Activated CD4-positive, alpha-beta T cell treated with anti-CD3 and anti-CD28 coated beads for 48 hours (primary cell): ENCODE results near the gene GTF3C4.
A peak's percentile ranks its signal among the peaks of the same experiment; 100 is the strongest.

Source experiments
- DNase-seq: peaks from one replicate; pipeline ENCODE4 v3.0.0-alpha.2; 2020

GTF3C4 gene, protein sequence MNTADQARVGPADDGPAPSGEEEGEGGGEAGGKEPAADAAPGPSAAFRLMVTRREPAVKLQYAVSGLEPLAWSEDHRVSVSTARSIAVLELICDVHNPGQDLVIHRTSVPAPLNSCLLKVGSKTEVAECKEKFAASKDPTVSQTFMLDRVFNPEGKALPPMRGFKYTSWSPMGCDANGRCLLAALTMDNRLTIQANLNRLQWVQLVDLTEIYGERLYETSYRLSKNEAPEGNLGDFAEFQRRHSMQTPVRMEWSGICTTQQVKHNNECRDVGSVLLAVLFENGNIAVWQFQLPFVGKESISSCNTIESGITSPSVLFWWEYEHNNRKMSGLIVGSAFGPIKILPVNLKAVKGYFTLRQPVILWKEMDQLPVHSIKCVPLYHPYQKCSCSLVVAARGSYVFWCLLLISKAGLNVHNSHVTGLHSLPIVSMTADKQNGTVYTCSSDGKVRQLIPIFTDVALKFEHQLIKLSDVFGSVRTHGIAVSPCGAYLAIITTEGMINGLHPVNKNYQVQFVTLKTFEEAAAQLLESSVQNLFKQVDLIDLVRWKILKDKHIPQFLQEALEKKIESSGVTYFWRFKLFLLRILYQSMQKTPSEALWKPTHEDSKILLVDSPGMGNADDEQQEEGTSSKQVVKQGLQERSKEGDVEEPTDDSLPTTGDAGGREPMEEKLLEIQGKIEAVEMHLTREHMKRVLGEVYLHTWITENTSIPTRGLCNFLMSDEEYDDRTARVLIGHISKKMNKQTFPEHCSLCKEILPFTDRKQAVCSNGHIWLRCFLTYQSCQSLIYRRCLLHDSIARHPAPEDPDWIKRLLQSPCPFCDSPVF

DNA sequence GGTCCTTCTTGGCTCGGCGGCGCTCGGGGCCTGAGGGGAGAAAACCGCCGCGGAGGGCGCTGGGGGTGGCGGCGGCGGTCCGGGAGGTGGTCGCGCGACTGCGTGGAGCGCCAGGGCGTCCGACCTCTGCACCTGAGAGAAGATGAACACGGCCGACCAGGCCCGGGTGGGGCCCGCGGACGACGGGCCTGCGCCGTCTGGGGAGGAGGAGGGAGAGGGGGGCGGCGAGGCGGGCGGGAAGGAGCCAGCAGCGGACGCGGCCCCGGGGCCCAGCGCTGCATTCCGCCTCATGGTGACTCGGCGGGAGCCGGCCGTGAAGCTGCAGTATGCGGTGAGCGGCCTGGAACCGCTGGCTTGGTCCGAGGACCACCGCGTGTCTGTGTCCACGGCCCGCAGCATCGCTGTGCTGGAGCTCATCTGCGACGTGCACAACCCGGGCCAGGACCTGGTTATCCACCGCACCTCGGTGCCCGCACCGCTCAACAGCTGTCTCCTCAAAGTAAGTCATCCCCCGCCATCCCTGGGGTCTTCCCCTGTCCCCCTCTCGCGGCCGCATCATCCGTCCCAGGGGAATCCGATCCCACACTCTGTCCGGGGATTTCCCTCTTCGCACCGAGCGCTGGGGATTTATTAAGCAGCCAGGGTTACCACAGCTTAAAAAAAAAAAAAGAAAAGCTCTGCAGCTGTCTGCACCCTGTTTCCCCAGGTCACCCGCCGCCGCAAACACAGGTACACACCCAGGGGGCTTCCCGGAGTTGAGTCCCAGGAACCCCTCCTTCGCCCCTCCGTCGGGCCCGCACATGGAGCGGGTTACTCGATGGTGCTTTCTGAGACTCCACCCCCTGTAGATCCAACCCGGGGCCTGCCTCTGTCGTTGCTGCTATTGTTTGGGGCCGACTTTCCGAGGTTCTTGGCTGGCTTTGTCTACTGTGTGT, at the start of gene GTF3C4:
TSS of gene GTF3C4 (plus strand) at position 8 of the 935 bp plus-strand sequence. CDS start at position 143, 135 bp downstream.
- DNase-seq, result peak; percentile 60

DNA sequence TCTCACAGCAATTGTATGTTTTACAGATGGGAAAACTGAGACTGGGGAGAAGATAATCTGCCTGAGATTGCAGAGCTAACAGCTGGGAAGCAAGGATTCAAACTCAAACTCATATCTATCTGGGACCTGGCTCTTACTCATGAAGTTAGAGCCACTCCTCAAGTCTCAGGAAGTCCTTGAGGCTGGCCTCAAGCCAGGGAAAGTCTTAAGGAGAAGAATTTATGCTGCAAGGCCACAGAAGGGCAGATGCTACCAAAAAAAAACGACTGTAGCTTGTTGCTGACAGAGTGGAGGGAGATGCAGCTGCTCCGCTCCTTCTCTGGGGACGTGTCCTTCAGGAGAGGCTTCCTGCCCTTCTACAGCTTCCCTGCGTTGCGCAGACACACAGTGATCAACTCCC, 48.1 kb upstream of the GTF3C4 start:
- DNase-seq, result no peak

DNA sequence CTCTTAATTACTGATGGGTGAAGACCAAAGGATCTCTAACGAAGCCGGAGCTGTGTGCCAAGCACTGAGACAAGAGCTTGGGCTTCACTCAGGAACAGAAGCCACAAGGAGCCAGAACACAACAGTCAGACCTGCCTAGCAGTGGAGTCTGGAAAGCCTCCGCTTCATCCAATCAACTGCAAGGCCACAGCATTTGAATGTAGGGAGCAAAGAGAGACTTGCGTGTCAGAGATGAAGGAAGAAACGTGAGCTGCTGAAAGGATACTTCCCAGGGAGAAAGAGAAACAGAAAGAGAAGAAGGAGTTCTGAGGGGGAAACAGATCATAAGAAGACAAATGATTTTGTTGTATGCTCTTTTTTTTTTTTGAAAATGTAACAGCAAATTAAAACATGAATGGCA, 44.0 kb upstream of the GTF3C4 start:
- DNase-seq, result no peak

DNA sequence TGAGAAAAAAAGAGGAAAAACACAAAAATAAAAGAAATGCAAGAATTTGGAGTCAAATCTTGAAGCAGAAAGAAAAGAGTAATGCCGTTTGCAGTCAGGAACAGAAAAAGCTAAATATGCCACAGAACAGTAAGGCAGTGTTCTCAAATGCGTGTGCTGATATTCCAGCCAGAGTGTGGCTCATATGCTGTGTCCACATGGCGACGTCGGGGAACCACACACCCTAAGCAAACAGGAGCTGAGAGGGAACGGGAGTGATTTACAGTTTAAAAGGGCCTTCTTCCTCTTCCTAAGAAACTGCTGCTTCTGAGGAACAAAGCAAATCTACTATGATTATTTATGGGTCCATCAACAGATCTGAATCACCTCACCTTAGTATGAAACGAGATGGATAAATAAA, 43.2 kb upstream of the GTF3C4 start:
- no peak for DNase-seq

DNA sequence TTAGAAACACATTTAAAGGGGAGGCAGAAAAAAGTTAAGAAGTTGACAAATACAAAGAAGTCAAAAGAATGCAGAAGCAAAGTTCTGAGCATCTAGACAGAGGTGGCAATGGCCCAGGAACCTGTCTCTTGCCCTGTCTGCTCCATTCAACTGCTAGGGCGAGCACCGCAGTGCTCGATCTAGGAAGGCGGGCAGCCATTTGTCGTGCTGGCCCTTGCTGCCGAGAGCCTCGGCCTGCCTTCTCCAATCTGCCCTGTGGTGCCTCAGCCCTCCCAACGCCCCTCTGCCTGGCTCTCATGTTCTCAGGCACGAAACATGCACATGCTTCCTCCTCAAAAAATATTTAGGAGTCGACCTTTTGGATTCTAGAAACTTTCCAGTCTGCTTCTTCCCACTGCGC, 42.7 kb upstream of the GTF3C4 start:
- no peak for DNase-seq

DNA sequence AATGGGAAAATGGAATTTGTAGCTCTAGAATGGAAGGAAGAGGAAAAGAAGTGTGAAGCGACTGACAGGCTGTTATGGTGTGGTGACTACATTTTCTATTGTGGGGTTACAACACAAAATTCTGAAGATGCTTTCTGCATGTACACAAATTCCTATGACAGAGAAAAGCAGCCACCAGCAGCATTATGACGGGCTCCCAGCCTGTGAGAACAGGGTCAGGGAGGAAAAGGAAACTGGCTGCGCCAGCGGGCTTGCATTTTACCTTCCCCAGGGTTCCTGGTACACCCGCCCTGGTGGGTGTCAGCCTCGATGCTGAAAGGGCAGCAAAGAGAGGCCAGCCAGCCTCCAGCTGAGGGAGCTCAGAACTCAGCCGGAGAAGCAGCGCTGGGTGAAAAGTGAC, 41.5 kb upstream of the GTF3C4 start:
- DNase-seq, result no peak

DNA sequence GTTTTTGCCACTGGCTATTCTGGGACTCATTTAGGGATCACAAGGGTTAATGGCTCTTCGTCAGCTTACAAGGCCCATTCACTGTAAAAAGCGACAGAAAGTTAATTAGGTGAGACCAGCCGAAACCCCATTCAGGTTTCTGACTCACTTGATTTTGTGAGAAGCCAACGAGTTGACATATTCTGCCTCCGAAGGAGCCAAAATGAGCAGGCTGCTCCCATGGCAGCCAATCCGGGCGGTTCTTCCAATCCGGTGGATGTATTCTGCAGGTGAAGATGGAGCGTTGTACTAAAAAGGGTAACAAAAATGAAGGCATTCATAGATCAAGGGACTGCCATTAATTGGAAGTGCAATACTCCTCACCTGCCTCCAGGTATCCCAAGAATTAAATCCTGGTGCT, 40.1 kb upstream of the GTF3C4 start:
- no peak for DNase-seq

DNA sequence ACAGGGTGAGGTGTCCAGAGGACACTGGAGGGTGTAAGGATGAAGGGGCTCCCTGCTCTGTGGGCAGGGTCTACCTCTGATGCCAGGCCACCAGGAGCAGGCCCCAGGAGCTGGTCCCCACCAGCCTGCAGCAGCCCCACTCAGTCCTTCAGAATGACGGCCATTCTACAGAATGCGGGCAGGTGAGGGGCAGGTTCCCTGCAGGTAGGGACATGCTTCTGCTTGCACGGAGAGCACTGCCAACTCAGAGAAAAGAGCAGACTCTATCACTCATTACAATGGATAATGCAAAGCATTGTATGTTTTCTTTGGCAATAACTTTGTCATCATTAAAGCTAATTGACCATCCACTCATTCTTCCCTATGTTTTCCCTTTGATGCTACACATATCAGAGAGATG, 39.5 kb upstream of the GTF3C4 start:
- DNase-seq, result no peak

DNA sequence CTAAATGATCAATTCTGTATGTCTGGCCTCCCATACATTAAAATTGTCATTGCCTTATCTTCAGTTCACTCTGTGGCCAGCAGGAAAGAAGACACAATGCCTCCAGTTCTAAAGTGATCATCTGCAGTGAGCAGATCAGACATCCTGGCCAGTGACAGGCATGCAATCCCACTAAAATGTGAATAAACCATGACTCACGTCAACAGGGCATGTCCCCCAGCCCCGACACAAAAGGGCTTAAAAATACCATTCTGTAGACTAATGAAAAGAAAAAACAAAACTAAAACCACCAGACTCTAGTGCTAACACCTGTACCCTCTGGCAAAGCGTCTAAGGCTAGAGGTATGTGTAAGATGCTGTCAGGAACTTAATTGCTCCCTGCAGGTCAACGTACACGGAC, 39.0 kb upstream of the GTF3C4 start:
- DNase-seq, result no peak

DNA sequence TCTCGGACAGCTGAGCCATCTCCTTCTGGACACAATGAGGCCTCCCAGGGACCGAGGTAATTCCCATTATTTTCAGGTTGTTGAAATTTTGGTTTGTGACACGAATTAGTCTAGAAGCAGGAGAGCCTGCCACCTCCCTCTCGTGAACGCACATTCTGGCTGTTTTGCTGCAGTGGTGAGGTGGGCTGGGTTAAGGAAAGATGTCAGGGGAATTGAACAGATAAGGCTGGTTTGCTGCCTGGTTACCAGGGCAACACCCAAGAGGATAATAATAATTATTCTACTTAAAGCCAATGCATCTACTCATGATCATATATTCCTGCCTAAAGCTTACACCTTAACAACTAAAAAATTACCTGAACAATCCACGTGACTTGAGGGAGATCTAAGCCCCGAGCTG, 38.6 kb upstream of the GTF3C4 start:
- no peak for DNase-seq

DNA sequence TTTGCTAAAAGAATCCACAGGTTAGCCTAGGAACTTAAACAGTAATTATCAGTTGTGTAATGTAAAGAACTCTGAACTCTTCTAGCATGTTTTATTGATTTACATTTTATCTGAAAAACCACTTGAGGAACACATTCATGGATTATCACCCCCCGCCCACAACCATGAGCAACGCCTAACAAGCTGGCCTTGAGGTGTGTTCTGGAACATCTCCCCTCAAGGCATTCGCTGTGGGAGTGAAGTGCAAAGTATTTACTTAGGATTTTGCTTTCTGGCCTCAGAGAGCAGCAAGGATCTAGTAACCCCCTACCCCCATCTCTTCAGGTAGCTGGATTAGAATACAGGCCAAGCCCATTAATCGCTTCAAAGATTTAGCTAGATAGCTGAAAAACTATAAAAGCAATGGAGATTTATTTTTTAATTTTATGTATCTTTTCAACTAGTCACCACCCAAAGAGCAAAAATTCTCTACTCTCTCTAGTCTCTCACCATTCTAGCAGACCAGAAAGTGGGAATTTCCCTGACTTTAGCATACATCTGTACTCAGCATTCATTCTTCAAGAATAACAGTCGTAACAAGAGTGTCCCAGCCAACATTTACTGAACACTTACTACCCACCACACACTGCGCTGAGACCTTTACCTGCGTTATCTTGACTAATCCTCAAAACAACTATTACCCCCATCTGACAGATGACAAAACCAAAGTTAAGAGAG, 37.7 kb upstream of the GTF3C4 start:
- no peak for DNase-seq

DNA sequence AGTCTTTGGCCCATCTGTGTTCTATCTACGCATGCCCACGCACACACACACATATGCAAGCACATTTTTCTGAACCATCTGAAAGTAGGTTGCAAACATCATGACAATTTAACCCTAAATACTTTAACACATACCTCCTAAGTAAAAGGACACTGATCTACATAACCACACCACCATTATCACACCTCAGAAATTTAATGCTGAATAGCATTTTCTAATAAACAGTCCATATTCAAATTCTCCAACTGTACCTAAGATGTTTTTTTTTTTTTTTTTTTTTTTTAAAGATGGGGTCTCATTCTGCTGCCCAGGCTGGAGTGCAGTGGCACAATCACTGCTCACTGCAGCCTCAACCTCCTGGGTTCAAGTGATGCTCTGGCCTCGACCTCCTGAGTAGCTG, 35.9 kb upstream of the GTF3C4 start:
- no peak for DNase-seq

DNA sequence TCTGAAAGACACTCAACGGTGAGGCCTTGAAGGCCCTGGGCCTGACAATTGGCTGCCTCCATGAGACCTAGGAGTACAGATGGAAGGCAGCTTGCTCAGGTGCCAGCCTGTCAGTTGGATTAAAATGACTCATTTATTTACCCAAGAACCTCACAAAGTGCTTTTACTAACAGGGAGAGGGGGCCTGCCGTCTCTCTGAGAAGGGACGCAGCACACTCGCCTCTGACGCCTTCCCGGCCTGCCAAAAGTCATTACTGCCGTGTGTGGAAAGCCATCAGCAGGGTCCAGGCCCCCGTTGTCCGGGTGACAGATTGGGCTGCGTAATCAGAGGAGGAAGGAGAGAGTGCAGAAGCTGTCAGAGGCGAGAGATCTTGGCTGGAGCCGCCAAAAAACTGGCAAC, 32.9 kb upstream of the GTF3C4 start:
- DNase-seq, result no peak

DNA sequence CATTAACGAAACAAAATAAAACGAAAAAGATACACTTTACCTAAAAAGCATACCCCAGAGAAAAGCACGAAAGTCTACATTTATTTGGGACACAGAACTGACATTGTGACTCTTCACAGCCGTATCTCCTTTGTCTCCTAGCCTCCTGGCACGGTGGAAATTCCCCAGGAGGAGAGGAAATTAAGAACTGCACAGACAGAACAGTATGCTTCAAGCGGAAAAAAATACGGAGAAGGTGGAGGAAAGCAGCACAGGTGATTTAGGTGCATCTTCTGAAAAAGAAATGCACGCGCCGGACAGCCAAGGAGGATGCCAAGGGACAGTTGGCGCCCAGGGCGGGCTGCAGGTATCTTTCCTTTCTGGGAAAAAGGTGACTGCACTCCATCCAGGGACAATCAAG, 32.5 kb upstream of the GTF3C4 start:
- no peak for DNase-seq

DNA sequence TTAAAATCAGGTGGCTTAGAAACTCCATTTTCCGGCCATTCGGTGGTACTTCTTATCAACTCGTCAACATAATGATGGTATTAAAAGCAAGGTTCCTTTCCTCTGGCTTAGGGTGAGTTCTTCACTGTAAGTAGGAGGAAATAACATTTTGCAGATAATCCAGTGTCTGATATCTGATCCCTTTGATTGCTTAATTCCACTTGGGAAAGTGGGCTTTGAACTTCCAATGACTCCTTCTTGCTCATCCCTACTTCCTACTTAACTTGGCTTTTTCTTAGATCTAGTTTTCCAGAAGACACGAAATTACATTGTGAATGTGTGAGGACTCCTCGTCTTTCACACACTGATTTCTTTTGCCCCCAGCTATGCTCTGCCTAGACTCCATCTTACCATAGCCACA, 32.0 kb upstream of the GTF3C4 start:
- no peak for DNase-seq

DNA sequence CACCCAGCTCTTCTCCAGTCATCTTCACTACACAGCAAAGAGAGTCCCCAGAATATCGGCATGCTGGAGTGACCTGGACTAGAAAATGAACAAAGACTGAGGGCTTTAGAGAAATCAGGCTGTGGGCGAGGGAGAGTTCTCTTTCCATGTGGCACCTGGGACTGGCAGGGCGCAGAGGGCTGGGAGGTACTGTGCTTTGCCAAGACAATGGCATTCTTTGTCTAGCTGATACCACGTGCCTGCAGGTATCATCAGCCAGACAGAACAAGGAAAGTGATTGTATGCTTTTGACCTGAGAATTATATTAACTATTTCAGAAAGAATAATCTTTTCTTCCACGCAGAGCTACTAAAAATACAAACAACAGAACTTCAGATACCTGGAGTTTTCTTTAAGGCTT, 30.9 kb upstream of the GTF3C4 start:
- no peak for DNase-seq

DNA sequence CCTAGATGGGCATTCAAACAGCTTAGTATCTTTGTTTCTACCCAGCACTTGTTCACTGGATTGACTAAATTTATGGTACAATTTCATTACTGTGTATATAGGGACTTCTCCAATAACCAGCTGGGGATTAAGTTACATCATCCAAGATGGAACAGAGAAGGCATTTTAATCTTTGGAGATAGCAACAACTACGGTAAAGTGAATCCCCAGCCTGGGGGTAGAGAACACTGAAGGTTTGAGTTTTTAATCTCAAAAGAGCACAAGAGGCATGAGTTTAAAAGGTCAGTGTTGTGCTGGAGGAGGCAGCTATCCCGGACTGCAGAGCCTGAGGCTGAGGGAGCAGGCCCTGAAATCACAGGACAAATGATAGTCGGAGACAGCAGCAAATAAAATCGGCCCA, 29.0 kb upstream of the GTF3C4 start:
- DNase-seq, result no peak

DNA sequence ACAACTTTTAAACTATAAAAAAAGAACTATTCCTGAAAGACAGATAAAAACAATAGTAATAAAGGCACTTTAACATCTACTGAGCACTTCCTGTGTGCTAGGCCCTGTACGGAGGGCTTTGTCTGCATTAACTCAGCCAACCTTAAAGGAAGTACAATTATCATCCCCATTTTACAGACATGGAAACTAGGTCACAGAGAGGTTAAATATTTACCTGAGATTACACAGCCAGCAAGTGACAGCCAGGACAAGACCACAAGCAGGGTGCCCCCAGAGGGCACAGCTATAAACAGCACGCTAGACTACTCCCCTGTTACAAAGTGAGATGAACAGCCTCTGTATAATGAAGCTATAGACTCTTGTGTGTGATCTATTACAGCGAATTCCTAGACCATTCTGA, 26.0 kb upstream of the GTF3C4 start:
- peak; percentile 9 for DNase-seq

DNA sequence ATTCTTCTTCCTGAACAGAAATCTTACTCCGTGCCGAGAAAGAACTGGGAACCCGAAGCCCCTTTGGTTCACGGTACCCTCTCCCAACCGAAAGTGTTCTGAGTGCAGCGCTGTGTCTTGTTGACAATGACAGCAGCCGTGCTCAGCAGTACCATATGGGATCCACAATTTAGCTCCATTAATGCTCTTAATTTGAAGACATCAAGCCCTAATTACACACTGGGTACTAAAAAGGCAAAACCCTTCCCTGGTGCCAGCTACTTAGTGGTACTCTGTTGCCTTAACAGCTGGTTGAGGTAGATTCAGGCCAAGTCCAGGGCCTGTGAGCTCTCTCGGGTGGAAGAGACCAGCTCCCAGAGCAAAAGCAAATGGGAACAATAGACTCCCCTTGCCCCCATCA, 25.0 kb upstream of the GTF3C4 start:
- no peak for DNase-seq

DNA sequence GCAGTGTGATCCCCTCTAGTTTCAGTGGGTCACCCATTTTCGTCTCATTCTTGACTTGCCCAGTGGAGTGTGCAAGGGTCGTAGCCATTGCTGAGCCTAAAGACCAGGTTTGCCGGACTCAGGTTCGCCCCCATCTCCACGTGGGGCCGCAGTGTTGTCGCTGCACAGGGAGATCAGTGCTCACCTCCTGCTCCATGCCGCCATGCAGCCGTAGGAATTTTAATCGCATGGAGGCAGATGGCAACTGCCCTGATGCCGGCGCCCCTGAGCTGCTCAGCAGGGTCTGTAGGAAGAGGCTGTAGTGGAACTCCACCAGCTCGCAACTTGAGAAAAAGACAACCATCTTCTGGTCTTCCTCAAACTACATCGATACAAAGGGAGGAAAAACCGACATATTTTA, 24.6 kb upstream of the GTF3C4 start:
- DNase-seq, result no peak

DNA sequence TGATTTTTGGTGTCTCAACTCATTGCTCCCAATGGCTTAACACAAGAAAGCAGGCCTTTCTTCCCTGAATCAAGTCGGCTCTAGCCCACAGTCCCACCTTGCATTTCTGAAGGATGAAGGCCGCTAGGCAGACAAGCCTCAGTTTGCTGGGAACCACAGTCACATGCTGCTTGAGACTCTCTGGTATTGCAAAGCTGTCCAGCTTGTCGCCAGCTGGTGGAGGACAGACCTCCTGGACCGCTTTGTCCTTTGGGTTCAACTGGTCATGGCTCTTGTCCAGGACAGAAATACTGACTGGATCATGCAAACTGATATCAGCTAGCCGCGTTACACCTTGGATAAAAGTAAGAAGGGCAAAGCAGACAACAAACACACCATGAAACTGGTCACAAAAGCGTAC, 23.5 kb upstream of the GTF3C4 start:
- DNase-seq, result no peak

DNA sequence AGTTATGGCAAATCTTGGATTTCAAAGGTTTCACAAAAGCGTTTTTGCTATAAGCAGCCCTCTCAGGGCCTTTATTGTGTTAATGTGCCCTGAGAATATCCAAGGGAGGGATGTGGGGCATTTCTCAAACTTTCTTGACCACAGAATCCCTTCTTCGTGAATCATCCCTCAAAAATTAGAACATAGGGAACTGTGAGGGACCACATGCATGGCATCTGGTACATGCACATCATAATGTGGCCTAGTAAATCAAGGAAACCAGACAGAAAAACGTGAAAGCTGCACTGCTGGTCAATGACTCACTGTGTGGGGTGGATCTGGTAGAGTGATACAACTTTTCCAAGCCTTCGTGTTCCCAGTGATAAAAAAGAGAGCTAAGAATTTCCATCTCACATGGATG, 22.9 kb upstream of the GTF3C4 start:
- DNase-seq, result peak; percentile 7

DNA sequence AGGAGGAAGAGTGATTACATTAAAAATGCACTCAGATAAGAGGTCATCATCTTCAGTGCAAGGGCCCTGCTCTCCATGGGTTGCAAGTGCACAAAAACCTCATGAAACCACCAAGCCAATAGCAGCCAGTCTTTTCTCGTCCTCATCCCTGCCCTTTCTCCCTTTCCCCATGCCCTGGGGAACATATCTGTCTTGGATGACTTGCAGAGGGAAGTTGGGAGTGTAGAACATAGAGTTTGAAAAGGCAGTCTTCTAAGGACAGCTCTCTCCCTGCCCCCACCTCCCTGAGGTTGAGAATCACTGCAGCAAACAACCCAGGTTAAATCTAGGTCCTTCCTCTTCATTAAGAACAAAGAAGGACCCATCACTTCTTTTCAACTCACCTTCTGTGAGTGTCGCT, 22.5 kb upstream of the GTF3C4 start:
- no peak for DNase-seq
